Measurements from ENCODE around the gene B9D2. TPM values are rescaled to one million over a fixed set of nuclear protein-coding genes. Genes with fewer than 3 reads are reported as not detected.
A peak's percentile ranks its signal among the peaks of the same experiment; 100 is the strongest.

Gene B9D2
- total RNA-seq, 1 experiment from 2014 or later = 7.6 TPM

- Histone ChIP-seq H3K4me1 (ENCODE audit: low read length) (peaks cover 34% of the 10 kb centered on the region), H3K27ac (ENCODE audit: low read length) (peak overlapping the region; percentile 81), H3K4me3 (ENCODE audit: low read length) (peak overlapping the region; percentile 53), H3K4me2 (ENCODE audit: low read depth, low read length, poor library complexity, severe bottlenecking) (peak overlapping the region; percentile 59), H3K79me2 (ENCODE audit: low read length) (peaks cover 18% of the 10 kb centered on the region), H3K9me2 (replicated peaks; ENCODE audit: insufficient read depth, low read length) (no peaks in the 10 kb centered on the region), H3K27me3 (ENCODE audit: low read length) (no peaks in the 10 kb centered on the region), H3K9ac (ENCODE audit: low read length) (peak overlapping the region; percentile 76), H4K20me1 (ENCODE audit: insufficient read depth, low read depth, low read length) (no peaks in the 10 kb centered on the region), H2AFZ (ENCODE audit: low read length) (0 out of 2 replicates have a peak overlapping the region, but pooled peaks have one; percentile 26), H3K36me3 (ENCODE audit: insufficient read depth, low read length) (peaks cover 5% of the 10 kb centered on the region; the same call in 1 of the 2 replicates), H3K9me3 (ENCODE audit: low read length) (no peaks in the 10 kb centered on the region)
- DNase-seq = no peak
These were observed 36.8 kb downstream of the B9D2 start for GRCh38 chr19:41327076-41327575.

GRCh38 chr19:41325947-41326706 lies 37.8 kb downstream of the B9D2 start:
- H3K27me3 ChIP-seq (ENCODE audit: low read length) = no peaks in the 10 kb centered on the region
- no peaks in the 10 kb centered on the region; the same call in 1 of the 2 replicates for H3K36me3 ChIP-seq (ENCODE audit: insufficient read depth, low read length)
- H4K20me1 ChIP-seq (ENCODE audit: insufficient read depth, low read depth, low read length) = no peaks in the 10 kb centered on the region
- no peak for DNase-seq
- peaks cover 18% of the 10 kb centered on the region for H3K79me2 ChIP-seq (ENCODE audit: low read length)
- no peak overlapping the region for H3K9ac ChIP-seq (ENCODE audit: low read length)
- no peak overlapping the region for H3K4me3 ChIP-seq (ENCODE audit: low read length)
- no peaks in the 10 kb centered on the region for H3K9me2 ChIP-seq (replicated peaks; ENCODE audit: insufficient read depth, low read length)
- H3K4me1 ChIP-seq (ENCODE audit: low read length) = peaks cover 34% of the 10 kb centered on the region
- no peaks in the 10 kb centered on the region for H3K9me3 ChIP-seq (ENCODE audit: low read length)
- no peak overlapping the region for H2AFZ ChIP-seq (ENCODE audit: low read length)
- no peak overlapping the region for H3K4me2 ChIP-seq (ENCODE audit: low read depth, low read length, poor library complexity, severe bottlenecking)
- no peak overlapping the region for H3K27ac ChIP-seq (ENCODE audit: low read length)

GRCh38 chr19:41325640-41325946 lies 38.4 kb downstream of the B9D2 start:
- Histone ChIP-seq H3K4me2 (ENCODE audit: low read depth, low read length, poor library complexity, severe bottlenecking) (no peak overlapping the region), H3K9me2 (replicated peaks; ENCODE audit: insufficient read depth, low read length) (no peaks in the 10 kb centered on the region), H3K79me2 (ENCODE audit: low read length) (peaks cover 18% of the 10 kb centered on the region), H3K4me3 (ENCODE audit: low read length) (no peak overlapping the region), H3K36me3 (ENCODE audit: insufficient read depth, low read length) (no peaks in the 10 kb centered on the region; the same call in 1 of the 2 replicates), H3K27ac (ENCODE audit: low read length) (no peak overlapping the region), H3K27me3 (ENCODE audit: low read length) (no peaks in the 10 kb centered on the region), H3K9ac (ENCODE audit: low read length) (no peak overlapping the region), H3K9me3 (ENCODE audit: low read length) (no peaks in the 10 kb centered on the region), H4K20me1 (ENCODE audit: insufficient read depth, low read depth, low read length) (no peaks in the 10 kb centered on the region), H3K4me1 (ENCODE audit: low read length) (peaks cover 33% of the 10 kb centered on the region), H2AFZ (ENCODE audit: low read length) (no peak overlapping the region)
- no peak for DNase-seq

- Histone ChIP-seq H3K36me3 (ENCODE audit: insufficient read depth, low read length) (no peaks in the 10 kb centered on the region; the same call in 1 of the 2 replicates), H3K27me3 (ENCODE audit: low read length) (no peaks in the 10 kb centered on the region), H2AFZ (ENCODE audit: low read length) (no peak overlapping the region), H3K9me2 (replicated peaks; ENCODE audit: insufficient read depth, low read length) (no peaks in the 10 kb centered on the region), H4K20me1 (ENCODE audit: insufficient read depth, low read depth, low read length) (no peaks in the 10 kb centered on the region), H3K79me2 (ENCODE audit: low read length) (peaks cover 18% of the 10 kb centered on the region), H3K4me1 (ENCODE audit: low read length) (peaks cover 28% of the 10 kb centered on the region), H3K27ac (ENCODE audit: low read length) (no peak overlapping the region), H3K9me3 (ENCODE audit: low read length) (no peaks in the 10 kb centered on the region), H3K4me3 (ENCODE audit: low read length) (no peak overlapping the region), H3K9ac (ENCODE audit: low read length) (no peak overlapping the region), H3K4me2 (ENCODE audit: low read depth, low read length, poor library complexity, severe bottlenecking) (no peak overlapping the region)
- no peak for DNase-seq
These were observed 38.9 kb downstream of the B9D2 start for GRCh38 chr19:41324921-41325639.

- Histone ChIP-seq H3K79me2 (ENCODE audit: low read length) (peaks cover 18% of the 10 kb centered on the region), H3K9ac (ENCODE audit: low read length) (no peak overlapping the region), H4K20me1 (ENCODE audit: insufficient read depth, low read depth, low read length) (no peaks in the 10 kb centered on the region), H3K36me3 (ENCODE audit: insufficient read depth, low read length) (no peaks in the 10 kb centered on the region; the same call in 1 of the 2 replicates), H3K4me3 (ENCODE audit: low read length) (no peak overlapping the region), H3K27ac (ENCODE audit: low read length) (no peak overlapping the region), H3K4me2 (ENCODE audit: low read depth, low read length, poor library complexity, severe bottlenecking) (no peak overlapping the region), H3K27me3 (ENCODE audit: low read length) (no peaks in the 10 kb centered on the region), H2AFZ (ENCODE audit: low read length) (no peak overlapping the region), H3K9me2 (replicated peaks; ENCODE audit: insufficient read depth, low read length) (no peaks in the 10 kb centered on the region), H3K9me3 (ENCODE audit: low read length) (no peaks in the 10 kb centered on the region), H3K4me1 (ENCODE audit: low read length) (peaks cover 26% of the 10 kb centered on the region)
- no peak for DNase-seq
These were observed 39.7 kb downstream of the B9D2 start for GRCh38 chr19:41324231-41324702.

GRCh38 chr19:41323430-41324125 lies 40.4 kb downstream of the B9D2 start:
- no peak overlapping the region for H3K27ac ChIP-seq (ENCODE audit: low read length)
- no peak overlapping the region for H3K9ac ChIP-seq (ENCODE audit: low read length)
- no peak overlapping the region for H3K4me2 ChIP-seq (ENCODE audit: low read depth, low read length, poor library complexity, severe bottlenecking)
- H3K4me1 ChIP-seq (ENCODE audit: low read length) = peaks cover 19% of the 10 kb centered on the region
- no peak overlapping the region for H2AFZ ChIP-seq (ENCODE audit: low read length)
- H3K79me2 ChIP-seq (ENCODE audit: low read length) = peaks cover 18% of the 10 kb centered on the region
- no peak overlapping the region for H3K4me3 ChIP-seq (ENCODE audit: low read length)
- no peaks in the 10 kb centered on the region for H4K20me1 ChIP-seq (ENCODE audit: insufficient read depth, low read depth, low read length)
- H3K9me3 ChIP-seq (ENCODE audit: low read length) = no peaks in the 10 kb centered on the region
- no peaks in the 10 kb centered on the region; the same call in 1 of the 2 replicates for H3K36me3 ChIP-seq (ENCODE audit: insufficient read depth, low read length)
- no peaks in the 10 kb centered on the region for H3K27me3 ChIP-seq (ENCODE audit: low read length)
- no peaks in the 10 kb centered on the region for H3K9me2 ChIP-seq (replicated peaks; ENCODE audit: insufficient read depth, low read length)
- DNase-seq = no peak

GRCh38 chr19:41323023-41323422 lies 40.9 kb downstream of the B9D2 start:
- no peak overlapping the region for H3K4me2 ChIP-seq (ENCODE audit: low read depth, low read length, poor library complexity, severe bottlenecking)
- no peak for DNase-seq
- H4K20me1 ChIP-seq (ENCODE audit: insufficient read depth, low read depth, low read length) = no peaks in the 10 kb centered on the region
- H3K36me3 ChIP-seq (ENCODE audit: insufficient read depth, low read length) = no peaks in the 10 kb centered on the region; the same call in 1 of the 2 replicates
- H2AFZ ChIP-seq (ENCODE audit: low read length) = no peak overlapping the region
- no peak overlapping the region for H3K4me3 ChIP-seq (ENCODE audit: low read length)
- H3K4me1 ChIP-seq (ENCODE audit: low read length) = peaks cover 13% of the 10 kb centered on the region
- no peaks in the 10 kb centered on the region for H3K9me3 ChIP-seq (ENCODE audit: low read length)
- no peak overlapping the region for H3K27ac ChIP-seq (ENCODE audit: low read length)
- H3K9ac ChIP-seq (ENCODE audit: low read length) = no peak overlapping the region
- peaks cover 18% of the 10 kb centered on the region for H3K79me2 ChIP-seq (ENCODE audit: low read length)
- H3K27me3 ChIP-seq (ENCODE audit: low read length) = no peaks in the 10 kb centered on the region
- no peaks in the 10 kb centered on the region for H3K9me2 ChIP-seq (replicated peaks; ENCODE audit: insufficient read depth, low read length)

- H3K27ac ChIP-seq (ENCODE audit: low read length) = no peak overlapping the region
- H3K9me2 ChIP-seq (replicated peaks; ENCODE audit: insufficient read depth, low read length) = no peaks in the 10 kb centered on the region
- H3K4me2 ChIP-seq (ENCODE audit: low read depth, low read length, poor library complexity, severe bottlenecking) = no peak overlapping the region
- H3K79me2 ChIP-seq (ENCODE audit: low read length) = peaks cover 18% of the 10 kb centered on the region
- no peaks in the 10 kb centered on the region for H3K27me3 ChIP-seq (ENCODE audit: low read length)
- DNase-seq = no peak
- no peaks in the 10 kb centered on the region for H4K20me1 ChIP-seq (ENCODE audit: insufficient read depth, low read depth, low read length)
- no peak overlapping the region for H2AFZ ChIP-seq (ENCODE audit: low read length)
- H3K4me1 ChIP-seq (ENCODE audit: low read length) = peaks cover 7% of the 10 kb centered on the region
- H3K36me3 ChIP-seq (ENCODE audit: insufficient read depth, low read length) = no peaks in the 10 kb centered on the region; the same call in 1 of the 2 replicates
- no peaks in the 10 kb centered on the region for H3K9me3 ChIP-seq (ENCODE audit: low read length)
- no peak overlapping the region for H3K9ac ChIP-seq (ENCODE audit: low read length)
- H3K4me3 ChIP-seq (ENCODE audit: low read length) = no peak overlapping the region
These were observed 41.5 kb downstream of the B9D2 start for GRCh38 chr19:41322451-41322850.

All from Karpas-422 (cell line).